ENCODE results near the gene CD47.

DNA sequence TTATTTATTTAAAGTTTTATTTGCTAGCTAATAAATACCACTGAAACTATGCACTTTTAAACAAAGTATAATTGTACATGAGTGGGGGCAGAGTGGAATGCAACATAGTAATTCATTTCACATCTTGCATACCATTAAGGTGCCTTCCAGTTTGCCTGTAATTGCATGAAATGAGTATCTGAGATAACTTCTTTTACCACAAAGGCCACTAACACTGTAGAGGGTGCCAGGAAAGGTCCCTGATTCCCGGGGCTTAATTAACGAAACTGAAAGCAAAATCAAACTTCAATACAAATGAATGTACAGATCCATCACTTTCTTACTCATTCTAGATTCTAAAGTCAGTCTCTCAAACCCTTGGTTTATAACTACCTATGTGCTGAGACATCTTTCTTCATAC, 2.1 kb downstream of the CD47 start:
- TF ChIP-seq, protein P1, sequence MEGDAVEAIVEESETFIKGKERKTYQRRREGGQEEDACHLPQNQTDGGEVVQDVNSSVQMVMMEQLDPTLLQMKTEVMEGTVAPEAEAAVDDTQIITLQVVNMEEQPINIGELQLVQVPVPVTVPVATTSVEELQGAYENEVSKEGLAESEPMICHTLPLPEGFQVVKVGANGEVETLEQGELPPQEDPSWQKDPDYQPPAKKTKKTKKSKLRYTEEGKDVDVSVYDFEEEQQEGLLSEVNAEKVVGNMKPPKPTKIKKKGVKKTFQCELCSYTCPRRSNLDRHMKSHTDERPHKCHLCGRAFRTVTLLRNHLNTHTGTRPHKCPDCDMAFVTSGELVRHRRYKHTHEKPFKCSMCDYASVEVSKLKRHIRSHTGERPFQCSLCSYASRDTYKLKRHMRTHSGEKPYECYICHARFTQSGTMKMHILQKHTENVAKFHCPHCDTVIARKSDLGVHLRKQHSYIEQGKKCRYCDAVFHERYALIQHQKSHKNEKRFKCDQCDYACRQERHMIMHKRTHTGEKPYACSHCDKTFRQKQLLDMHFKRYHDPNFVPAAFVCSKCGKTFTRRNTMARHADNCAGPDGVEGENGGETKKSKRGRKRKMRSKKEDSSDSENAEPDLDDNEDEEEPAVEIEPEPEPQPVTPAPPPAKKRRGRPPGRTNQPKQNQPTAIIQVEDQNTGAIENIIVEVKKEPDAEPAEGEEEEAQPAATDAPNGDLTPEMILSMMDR (IDR thresholded peaks at IDR 0.05) = no peak
- no peak for TF ChIP-seq EP300 (IDR thresholded peaks at IDR 0.05)
- TF ChIP-seq POLR2AphosphoS5 (IDR thresholded peaks at IDR 0.05) = no peak

Data from stomach (tissue), 4 donors.